ENCODE data around the gene MAVS. TPM values are rescaled to one million over a fixed set of nuclear protein-coding genes. Genes with fewer than 3 reads are reported as not detected.
"Not testable (repeated sequence)": the region's sequence is repeated elsewhere in the genome, so short reads cannot be mapped to it uniquely, and the experiment has no call there.

The MAVS gene
- total and polyA plus RNA-seq, 2 donors (not counting 1 experiment from before 2014, with no cell fraction given) = 14.4 to 15.9 TPM

DNA sequence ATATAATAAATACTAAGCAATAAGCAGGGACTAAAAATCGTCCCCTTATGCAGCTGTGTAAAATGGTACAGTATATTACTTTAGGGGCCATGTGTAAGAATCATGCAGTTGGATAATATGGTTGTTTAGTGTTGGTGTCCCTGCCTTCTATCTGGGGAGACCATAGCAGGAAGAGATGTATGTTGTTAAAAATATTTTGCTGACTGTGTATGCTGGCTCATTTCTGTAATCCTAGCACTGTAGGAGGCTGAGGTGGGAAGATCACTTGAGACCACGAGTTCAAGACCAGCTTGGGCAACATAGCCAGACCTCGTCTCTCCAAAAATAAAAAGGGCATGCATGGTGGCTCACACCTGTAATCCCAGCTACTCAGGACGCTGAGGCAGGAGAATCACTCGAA, 48.2 kb downstream of the MAVS start:
- Histone ChIP-seq H3K4me1 (ENCODE audit: control insufficient read depth, extremely low read depth, insufficient read depth, low read length) (peaks cover 6% of the 10 kb centered on the region), H3K4me2 (ENCODE audit: extremely low read depth, insufficient read depth, low read length) (no peak overlapping the region), H3K27ac (ENCODE audit: insufficient read depth, low read length) (no peak overlapping the region), H3K79me2 (ENCODE audit: control insufficient read depth, insufficient read depth, low read length) (peaks cover 97% of the 10 kb centered on the region), H3K27me3 (ENCODE audit: control insufficient read depth, insufficient read depth, low read length) (no peaks in the 10 kb centered on the region), H4K20me1 (ENCODE audit: control insufficient read depth, extremely low read depth, insufficient read depth, low read length) (peaks cover 9% of the 10 kb centered on the region), H2AFZ (ENCODE audit: low read length) (no peak overlapping the region), H3K36me3 (ENCODE audit: control insufficient read depth, insufficient read depth, low read length) (no peaks in the 10 kb centered on the region), H3K9ac (ENCODE audit: insufficient read depth, low read length) (no peak overlapping the region), H3K4me3 (replicated peaks in 1 of 4; ENCODE audit: control extremely low read depth in 1 of 4, insufficient read depth in 1 of 4, low read depth in 3 of 4, low read length in 4 of 4) (no peak overlapping the region), H3K9me3 (ENCODE audit: control insufficient read depth, insufficient read depth, low read depth, low read length) (no peaks in the 10 kb centered on the region)
- DNase-seq (ENCODE audit: low read depth in 2 of 2) = no peak
- TF ChIP-seq, protein P1, sequence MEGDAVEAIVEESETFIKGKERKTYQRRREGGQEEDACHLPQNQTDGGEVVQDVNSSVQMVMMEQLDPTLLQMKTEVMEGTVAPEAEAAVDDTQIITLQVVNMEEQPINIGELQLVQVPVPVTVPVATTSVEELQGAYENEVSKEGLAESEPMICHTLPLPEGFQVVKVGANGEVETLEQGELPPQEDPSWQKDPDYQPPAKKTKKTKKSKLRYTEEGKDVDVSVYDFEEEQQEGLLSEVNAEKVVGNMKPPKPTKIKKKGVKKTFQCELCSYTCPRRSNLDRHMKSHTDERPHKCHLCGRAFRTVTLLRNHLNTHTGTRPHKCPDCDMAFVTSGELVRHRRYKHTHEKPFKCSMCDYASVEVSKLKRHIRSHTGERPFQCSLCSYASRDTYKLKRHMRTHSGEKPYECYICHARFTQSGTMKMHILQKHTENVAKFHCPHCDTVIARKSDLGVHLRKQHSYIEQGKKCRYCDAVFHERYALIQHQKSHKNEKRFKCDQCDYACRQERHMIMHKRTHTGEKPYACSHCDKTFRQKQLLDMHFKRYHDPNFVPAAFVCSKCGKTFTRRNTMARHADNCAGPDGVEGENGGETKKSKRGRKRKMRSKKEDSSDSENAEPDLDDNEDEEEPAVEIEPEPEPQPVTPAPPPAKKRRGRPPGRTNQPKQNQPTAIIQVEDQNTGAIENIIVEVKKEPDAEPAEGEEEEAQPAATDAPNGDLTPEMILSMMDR (conservative IDR thresholded peaks at IDR 0.05 in 1 of 2, IDR thresholded peaks at IDR 0.05 in 1 of 2; ENCODE audit: low read depth in 1 of 2, low read length in 2 of 2) = no peak
- no peak for TF ChIP-seq EZH2 (IDR thresholded peaks at IDR 0.05; ENCODE audit: low read length, missing control alignments)

DNA sequence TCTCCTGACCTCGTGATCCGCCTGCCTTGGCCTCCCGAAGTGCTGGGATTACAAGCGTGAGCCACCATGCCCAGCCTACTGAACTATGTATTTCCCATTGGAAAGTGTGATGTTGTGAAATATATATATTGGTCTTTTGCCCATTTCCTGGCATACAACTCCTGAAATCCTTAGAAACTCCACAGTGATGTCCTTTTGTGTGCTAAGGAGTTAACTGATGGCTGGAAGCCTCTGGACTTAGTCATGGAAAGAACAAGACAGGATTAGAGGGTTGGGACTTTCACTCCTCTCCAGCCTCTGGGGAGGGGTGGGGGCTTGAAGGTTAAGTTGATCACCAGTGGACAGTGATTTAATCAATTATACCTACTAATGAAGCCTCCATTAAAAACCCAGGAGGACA, 49.7 kb downstream of the MAVS start:
- peak; percentile 50 to 64 for DNase-seq (ENCODE audit: low read depth in 2 of 2)
- Histone ChIP-seq H4K20me1 (ENCODE audit: control insufficient read depth, extremely low read depth, insufficient read depth, low read length) (peaks cover 7% of the 10 kb centered on the region), H3K36me3 (ENCODE audit: control insufficient read depth, insufficient read depth, low read length) (no peaks in the 10 kb centered on the region), H3K9ac (ENCODE audit: insufficient read depth, low read length) (no peak overlapping the region), H3K79me2 (ENCODE audit: control insufficient read depth, insufficient read depth, low read length) (peaks cover 97% of the 10 kb centered on the region), H3K4me1 (ENCODE audit: control insufficient read depth, extremely low read depth, insufficient read depth, low read length) (peaks cover 11% of the 10 kb centered on the region), H3K27ac (ENCODE audit: insufficient read depth, low read length) (no peak overlapping the region), H3K9me3 (ENCODE audit: control insufficient read depth, insufficient read depth, low read depth, low read length) (no peaks in the 10 kb centered on the region), H3K4me2 (ENCODE audit: extremely low read depth, insufficient read depth, low read length) (peak overlapping the region; percentile 15), H2AFZ (ENCODE audit: low read length) (no peak overlapping the region), H3K4me3 (replicated peaks in 1 of 4; ENCODE audit: control extremely low read depth in 1 of 4, insufficient read depth in 1 of 4, low read depth in 3 of 4, low read length in 4 of 4) (no peak overlapping the region), H3K27me3 (ENCODE audit: control insufficient read depth, insufficient read depth, low read length) (no peaks in the 10 kb centered on the region)
- no peak for TF ChIP-seq EZH2 (IDR thresholded peaks at IDR 0.05; ENCODE audit: low read length, missing control alignments)
- TF ChIP-seq, protein P1 (conservative IDR thresholded peaks at IDR 0.05 in 1 of 2, IDR thresholded peaks at IDR 0.05 in 1 of 2; ENCODE audit: low read depth in 1 of 2, low read length in 2 of 2) = no peak

DNA sequence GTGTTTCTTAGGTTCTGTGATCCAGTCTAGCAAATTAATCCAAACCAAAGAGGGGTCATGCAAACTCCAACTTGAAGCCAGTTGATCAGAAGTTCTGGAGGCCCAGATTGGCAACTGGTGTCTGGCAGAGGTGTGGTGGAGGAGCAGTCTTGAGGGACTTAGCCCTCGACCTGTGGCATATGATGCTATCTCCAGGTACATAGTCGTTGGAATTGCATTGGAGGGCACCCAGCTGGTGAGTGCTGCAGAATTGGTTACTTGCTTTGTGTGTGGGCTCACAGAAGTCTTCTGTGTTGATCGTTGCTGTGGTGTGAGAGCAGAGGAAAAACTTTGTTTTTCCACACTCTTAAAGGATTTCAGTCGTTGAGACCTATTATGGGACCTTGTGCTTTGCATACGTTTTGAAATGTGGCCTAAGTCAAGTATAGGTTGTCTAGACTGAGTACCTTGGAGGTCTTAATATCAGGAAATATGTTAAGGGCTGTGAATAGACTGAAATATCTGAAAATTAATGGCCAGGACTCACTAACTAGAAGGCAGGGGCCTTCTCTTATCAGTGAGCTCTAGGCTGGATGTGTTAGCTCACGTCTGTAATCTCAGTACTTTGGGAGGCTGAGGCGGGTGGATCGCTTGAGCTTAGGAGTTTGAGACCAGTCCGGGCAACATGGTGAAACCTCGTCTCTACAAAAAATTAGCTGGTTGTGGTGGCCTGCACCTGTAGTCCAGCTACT, 50.4 kb downstream of the MAVS start:
- H3K4me2 ChIP-seq (ENCODE audit: extremely low read depth, insufficient read depth, low read length) = no peak overlapping the region
- no peak overlapping the region for H3K9ac ChIP-seq (ENCODE audit: insufficient read depth, low read length)
- H3K4me3 ChIP-seq (replicated peaks in 1 of 4; ENCODE audit: control extremely low read depth in 1 of 4, insufficient read depth in 1 of 4, low read depth in 3 of 4, low read length in 4 of 4) = no peak overlapping the region
- no peak for DNase-seq (ENCODE audit: low read depth in 2 of 2)
- H2AFZ ChIP-seq (ENCODE audit: low read length) = no peak overlapping the region
- H3K79me2 ChIP-seq (ENCODE audit: control insufficient read depth, insufficient read depth, low read length) = peaks cover 97% of the 10 kb centered on the region
- H3K36me3 ChIP-seq (ENCODE audit: control insufficient read depth, insufficient read depth, low read length) = no peaks in the 10 kb centered on the region
- H3K27me3 ChIP-seq (ENCODE audit: control insufficient read depth, insufficient read depth, low read length) = no peaks in the 10 kb centered on the region
- H3K4me1 ChIP-seq (ENCODE audit: control insufficient read depth, extremely low read depth, insufficient read depth, low read length) = peaks cover 11% of the 10 kb centered on the region
- peaks cover 5% of the 10 kb centered on the region for H4K20me1 ChIP-seq (ENCODE audit: control insufficient read depth, extremely low read depth, insufficient read depth, low read length)
- no peak overlapping the region for H3K27ac ChIP-seq (ENCODE audit: insufficient read depth, low read length)
- H3K9me3 ChIP-seq (ENCODE audit: control insufficient read depth, insufficient read depth, low read depth, low read length) = no peaks in the 10 kb centered on the region
- TF ChIP-seq, protein P1 (conservative IDR thresholded peaks at IDR 0.05 in 1 of 2, IDR thresholded peaks at IDR 0.05 in 1 of 2; ENCODE audit: low read depth in 1 of 2, low read length in 2 of 2) = no peak
- TF ChIP-seq EZH2 (IDR thresholded peaks at IDR 0.05; ENCODE audit: low read length, missing control alignments) = no peak

- H4K20me1 ChIP-seq (ENCODE audit: control insufficient read depth, extremely low read depth, insufficient read depth, low read length); H3K27me3 ChIP-seq (ENCODE audit: control insufficient read depth, insufficient read depth, low read length); H3K4me1 ChIP-seq (ENCODE audit: control insufficient read depth, extremely low read depth, insufficient read depth, low read length); H3K9me3 ChIP-seq (ENCODE audit: control insufficient read depth, insufficient read depth, low read depth, low read length); DNase-seq (ENCODE audit: low read depth in 2 of 2); H3K36me3 ChIP-seq (ENCODE audit: control insufficient read depth, insufficient read depth, low read length); H3K9ac ChIP-seq (ENCODE audit: insufficient read depth, low read length); H3K27ac ChIP-seq (ENCODE audit: insufficient read depth, low read length); H3K4me2 ChIP-seq (ENCODE audit: extremely low read depth, insufficient read depth, low read length); H3K4me3 ChIP-seq (replicated peaks in 1 of 4; ENCODE audit: control extremely low read depth in 1 of 4, insufficient read depth in 1 of 4, low read depth in 3 of 4, low read length in 4 of 4); H2AFZ ChIP-seq (ENCODE audit: low read length): not testable (repeated sequence)
- H3K79me2 ChIP-seq (ENCODE audit: control insufficient read depth, insufficient read depth, low read length) = peaks cover 97% of the 10 kb centered on the region
These were observed 51.5 kb downstream of the MAVS start for GRCh38 chr20:3898181-3898580.

All from fibroblast of lung (primary cell).